K562 (cell line): Measurements from ENCODE around the gene MYL12A.

Experiments used
- ATF1 ChIP-seq, 2 experiments: fragments of 450-650 bp in 1 of 2; IDR thresholded peaks; 2 replicates each; pipeline ENCODE4 v1.6.1; 2016; ENCODE audit warnings: missing compliant biosample characterization in 1 of 2, missing genetic modification characterization in 1 of 2
- CTCF ChIP-seq, 3 experiments: IDR thresholded peaks in 2 of 3; conservative IDR thresholded peaks in 1 of 3; 2 replicates each; pipeline ENCODE4 v1.5.1; 2011 to 2012; ENCODE audit warnings: low read length in 3 of 3, mild to moderate bottlenecking in 3 of 3, control low read depth in 2 of 3, improper control_type of control experiment in 1 of 3, inconsistent platforms in 1 of 3, low read depth in 1 of 3, mixed read lengths in 1 of 3, moderate library complexity in 1 of 3; ENCODE audit not compliant: insufficient read depth in 2 of 3
- MTF1 ChIP-seq: fragments of 250-450 bp; sonication (Bioruptor Pico); IDR thresholded peaks from 2 replicates; pipeline ENCODE4 v1.9.0; 2021; ENCODE audit warnings: moderate library complexity, mild to moderate bottlenecking, inconsistent platforms, borderline replicate concordance
- MYNN ChIP-seq, 2 experiments: sonication (generic); formaldehyde crosslinking in 1 of 2; IDR thresholded peaks; 2 replicates each; pipeline versions ENCODE4 v1.5.0 to v1.6.1; 2016 to 2020; ENCODE audit warnings: antibody characterized with exemption in 1 of 2, missing genetic modification reagents in 1 of 2
- POLR2AphosphoS5 ChIP-seq: IDR thresholded peaks from 2 replicates; pipeline ENCODE4 v1.6.1; 2011; ENCODE audit warnings: mild to moderate bottlenecking, low read depth, low read length, moderate library complexity; ENCODE audit not compliant: control insufficient read depth, insufficient read depth
- TBP ChIP-seq: optimal IDR thresholded peaks from 2 replicates; pipeline ENCODE3; 2011; ENCODE audit warnings: low read depth, low read length, improper control_type of control experiment
- ZNF175 ChIP-seq: fragments of 200-800 bp; sonication (Bioruptor generic); IDR thresholded peaks from 2 replicates; pipeline ENCODE4 v1.6.1; 2016; ENCODE audit warnings: low read depth, mild to moderate bottlenecking, missing genetic modification characterization, missing compliant biosample characterization

- TF ChIP-seq POLR2AphosphoS5 (no peak), MTF1 (CRISPR knock-in tag) (no peak), TBP (no peak), MYNN (IDR thresholded peaks at IDR 0.05) (no peak), MYNN (CRISPR knock-in tag; IDR thresholded peaks at IDR 0.05) (no peak), ZNF175 (no peak), CTCF (IDR thresholded peaks at IDR 0.05 in 2 of 3, conservative IDR thresholded peaks at IDR 0.05 in 1 of 3; ENCODE audit: insufficient read depth in 2 of 3, low read depth in 1 of 3, low read length in 3 of 3) (no peak), ATF1 (CRISPR knock-in tag; IDR thresholded peaks at IDR 0.05) (no peak), ATF1 (tag; IDR thresholded peaks at IDR 0.05) (no peak)
Observed at GRCh38 chr18:3252843-3253242, 5.2 kb downstream of the MYL12A start.
